DMS79 (cell line): ENCODE measurements around the gene DDIT3.

Experiments used
- DNase-seq: peaks from one replicate; lab custom pipeline; 2025; lab: John Stamatoyannopoulos, UW

The DDIT3 gene

DNA sequence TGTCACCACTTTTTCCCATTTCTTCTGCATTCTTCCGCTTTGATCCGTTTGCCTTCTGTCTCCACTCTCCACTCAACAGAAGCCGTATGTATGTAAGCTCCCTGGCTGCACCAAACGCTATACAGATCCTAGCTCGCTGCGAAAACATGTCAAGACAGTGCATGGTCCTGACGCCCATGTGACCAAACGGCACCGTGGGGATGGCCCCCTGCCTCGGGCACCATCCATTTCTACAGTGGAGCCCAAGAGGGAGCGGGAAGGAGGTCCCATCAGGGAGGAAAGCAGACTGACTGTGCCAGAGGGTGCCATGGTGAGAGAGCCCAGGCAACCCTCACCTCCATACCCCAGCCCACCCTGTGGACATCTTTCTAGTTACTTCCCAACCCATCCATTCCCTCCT lies 52.4 kb downstream of the DDIT3 start:
- DNase-seq: no peak

- DNase-seq: no peak
Measured at GRCh38 chr12:57467212-57467874, 53.0 kb downstream of the DDIT3 start.
